ENCODE results near the gene CAAP1.

The CAAP1 gene

DNA sequence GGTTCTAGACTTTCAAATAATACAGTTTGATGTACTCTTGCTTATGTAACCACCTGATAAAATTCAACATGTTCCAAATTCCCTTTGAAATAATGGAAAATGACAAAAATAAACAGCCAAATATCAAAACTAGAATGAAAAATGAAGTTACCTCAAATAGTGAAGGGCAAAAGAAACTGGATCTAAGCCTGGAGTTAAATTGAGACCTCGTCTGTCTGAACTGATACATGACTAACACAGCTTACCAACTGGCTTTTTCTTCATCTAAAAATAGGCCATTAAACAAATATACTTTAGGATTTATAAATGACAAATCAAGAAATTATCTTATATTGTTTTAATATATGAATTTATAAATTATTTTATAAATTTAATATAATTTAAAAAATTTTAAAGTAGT lies 12.1 kb upstream of the CAAP1 start:
- H4K20me1 ChIP-seq (ENCODE audit: insufficient read depth, low read length): no peaks in the 10 kb centered on the region
- H3K79me2 ChIP-seq (ENCODE audit: low read length): no peaks in the 10 kb centered on the region
- H3K9me3 ChIP-seq (replicated peaks; ENCODE audit: insufficient read depth, low read length): no peaks in the 10 kb centered on the region
- no peaks in the 10 kb centered on the region for H3F3A ChIP-seq (ENCODE audit: insufficient read depth, low read length)
- no peaks in the 10 kb centered on the region for H3K9me2 ChIP-seq (replicated peaks; ENCODE audit: insufficient read depth, low read length)
- no peak overlapping the region for H3K4me2 ChIP-seq (ENCODE audit: low read depth, low read length)
- TF ChIP-seq EZH2phosphoT487 (IDR thresholded peaks at IDR 0.05; ENCODE audit: low read length): no peak
- no peak for TF ChIP-seq EZH2 (optimal IDR thresholded peaks at IDR 0.05; ENCODE audit: low read depth, low read length)
- TF ChIP-seq, protein P1, sequence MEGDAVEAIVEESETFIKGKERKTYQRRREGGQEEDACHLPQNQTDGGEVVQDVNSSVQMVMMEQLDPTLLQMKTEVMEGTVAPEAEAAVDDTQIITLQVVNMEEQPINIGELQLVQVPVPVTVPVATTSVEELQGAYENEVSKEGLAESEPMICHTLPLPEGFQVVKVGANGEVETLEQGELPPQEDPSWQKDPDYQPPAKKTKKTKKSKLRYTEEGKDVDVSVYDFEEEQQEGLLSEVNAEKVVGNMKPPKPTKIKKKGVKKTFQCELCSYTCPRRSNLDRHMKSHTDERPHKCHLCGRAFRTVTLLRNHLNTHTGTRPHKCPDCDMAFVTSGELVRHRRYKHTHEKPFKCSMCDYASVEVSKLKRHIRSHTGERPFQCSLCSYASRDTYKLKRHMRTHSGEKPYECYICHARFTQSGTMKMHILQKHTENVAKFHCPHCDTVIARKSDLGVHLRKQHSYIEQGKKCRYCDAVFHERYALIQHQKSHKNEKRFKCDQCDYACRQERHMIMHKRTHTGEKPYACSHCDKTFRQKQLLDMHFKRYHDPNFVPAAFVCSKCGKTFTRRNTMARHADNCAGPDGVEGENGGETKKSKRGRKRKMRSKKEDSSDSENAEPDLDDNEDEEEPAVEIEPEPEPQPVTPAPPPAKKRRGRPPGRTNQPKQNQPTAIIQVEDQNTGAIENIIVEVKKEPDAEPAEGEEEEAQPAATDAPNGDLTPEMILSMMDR (IDR thresholded peaks at IDR 0.05; ENCODE audit: low read length): no peak
- H3K4me3 ChIP-seq (ENCODE audit: low read length): no peak overlapping the region
- H3K27ac ChIP-seq (ENCODE audit: low read length): no peak overlapping the region
- no peaks in the 10 kb centered on the region for H3K27me3 ChIP-seq (replicated peaks; ENCODE audit: insufficient read depth, low read length)
- H2AFZ ChIP-seq (ENCODE audit: low read length): no peak overlapping the region
- H3K4me1 ChIP-seq (ENCODE audit: low read length): no peaks in the 10 kb centered on the region
- no peak for DNase-seq
- H3K9ac ChIP-seq (ENCODE audit: low read length): no peak overlapping the region
- no peaks in the 10 kb centered on the region for H3K36me3 ChIP-seq (replicated peaks; ENCODE audit: insufficient read depth, low read length)

DNA sequence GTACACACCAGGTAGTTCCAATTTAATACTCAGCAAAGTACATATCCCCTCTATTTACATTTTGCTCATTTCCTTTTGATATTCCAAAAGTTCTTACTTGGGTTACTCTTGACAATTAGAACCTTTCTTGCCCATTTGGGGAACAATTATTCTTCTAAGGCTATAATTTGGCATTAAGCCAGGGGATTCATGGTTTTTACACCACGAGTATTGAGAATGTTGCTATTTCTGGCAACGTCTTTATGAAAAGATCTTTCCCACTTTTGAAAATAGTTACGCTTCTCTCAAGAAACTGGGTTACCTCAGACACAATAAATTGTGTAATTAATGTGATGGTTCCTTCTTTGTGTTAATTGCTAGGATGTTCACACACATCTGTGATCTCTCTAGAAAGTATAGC lies 11.5 kb upstream of the CAAP1 start:
- H3K9me3 ChIP-seq (replicated peaks; ENCODE audit: insufficient read depth, low read length): no peaks in the 10 kb centered on the region
- no peaks in the 10 kb centered on the region for H3K36me3 ChIP-seq (replicated peaks; ENCODE audit: insufficient read depth, low read length)
- no peak for DNase-seq
- no peaks in the 10 kb centered on the region for H3K4me1 ChIP-seq (ENCODE audit: low read length)
- no peak overlapping the region for H3K27ac ChIP-seq (ENCODE audit: low read length)
- H3K4me2 ChIP-seq (ENCODE audit: low read depth, low read length): no peak overlapping the region
- no peaks in the 10 kb centered on the region for H3K9me2 ChIP-seq (replicated peaks; ENCODE audit: insufficient read depth, low read length)
- no peak for TF ChIP-seq EZH2phosphoT487 (IDR thresholded peaks at IDR 0.05; ENCODE audit: low read length)
- TF ChIP-seq EZH2 (optimal IDR thresholded peaks at IDR 0.05; ENCODE audit: low read depth, low read length): no peak
- H3K27me3 ChIP-seq (replicated peaks; ENCODE audit: insufficient read depth, low read length): no peaks in the 10 kb centered on the region
- H3K9ac ChIP-seq (ENCODE audit: low read length): no peak overlapping the region
- no peaks in the 10 kb centered on the region for H3F3A ChIP-seq (ENCODE audit: insufficient read depth, low read length)
- H4K20me1 ChIP-seq (ENCODE audit: insufficient read depth, low read length): no peaks in the 10 kb centered on the region
- no peak overlapping the region for H2AFZ ChIP-seq (ENCODE audit: low read length)
- no peaks in the 10 kb centered on the region for H3K79me2 ChIP-seq (ENCODE audit: low read length)
- no peak overlapping the region for H3K4me3 ChIP-seq (ENCODE audit: low read length)

DNA sequence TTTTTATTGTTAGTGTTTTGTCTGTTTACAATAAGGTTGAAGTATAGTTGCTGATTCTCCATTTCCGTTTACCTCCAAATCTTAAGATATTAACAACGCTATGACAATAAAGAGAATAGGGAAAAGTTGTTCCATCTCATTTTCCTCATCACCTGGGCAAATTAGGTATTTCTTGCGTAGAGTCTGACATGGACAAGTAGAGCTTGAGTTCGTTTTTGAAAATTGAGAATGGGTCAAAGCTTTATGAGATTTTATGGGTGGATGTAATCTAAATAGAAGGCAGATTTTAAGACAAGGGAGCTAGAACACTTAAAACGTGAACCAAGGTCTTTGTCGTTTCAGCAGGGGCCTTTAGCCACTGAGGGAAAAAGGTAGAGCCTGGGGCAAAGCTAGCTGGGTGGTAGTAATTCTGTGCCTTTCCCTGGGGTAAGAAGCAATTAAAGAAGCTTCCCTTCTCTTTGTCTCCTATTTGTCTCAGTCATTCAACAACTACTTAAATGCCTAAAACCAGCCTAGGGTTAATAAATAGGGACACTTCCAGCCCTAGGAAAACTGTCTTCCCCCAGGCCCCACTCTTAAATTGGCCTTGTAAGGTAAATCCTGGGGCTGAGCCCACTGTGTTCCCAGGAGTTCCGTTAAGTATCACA lies 551 bp upstream of the CAAP1 start:
- H3K9me3 ChIP-seq (replicated peaks; ENCODE audit: insufficient read depth, low read length): no peaks in the 10 kb centered on the region
- no peaks in the 10 kb centered on the region for H3K9me2 ChIP-seq (replicated peaks; ENCODE audit: insufficient read depth, low read length)
- peak overlapping the region; percentile 97 for H3K9ac ChIP-seq (ENCODE audit: low read length)
- peak overlapping the region; percentile 93 for H3K4me3 ChIP-seq (ENCODE audit: low read length)
- H3K4me1 ChIP-seq (ENCODE audit: low read length): no peaks in the 10 kb centered on the region
- TF ChIP-seq, protein P1 (IDR thresholded peaks at IDR 0.05; ENCODE audit: low read length): no peak
- TF ChIP-seq EZH2phosphoT487 (IDR thresholded peaks at IDR 0.05; ENCODE audit: low read length): no peak
- TF ChIP-seq EZH2 (optimal IDR thresholded peaks at IDR 0.05; ENCODE audit: low read depth, low read length): no peak
- H3K27me3 ChIP-seq (replicated peaks; ENCODE audit: insufficient read depth, low read length): no peaks in the 10 kb centered on the region
- peak overlapping the region; percentile 96; the same call in 1 of the 2 replicates for H3K27ac ChIP-seq (ENCODE audit: low read length)
- no peak for DNase-seq
- H3K36me3 ChIP-seq (replicated peaks; ENCODE audit: insufficient read depth, low read length): no peaks in the 10 kb centered on the region
- peak overlapping the region; percentile 59 for H3K4me2 ChIP-seq (ENCODE audit: low read depth, low read length)
- 0 out of 2 replicates have a peak, but pooled peaks cover 3% of the 10 kb centered on the region for H3F3A ChIP-seq (ENCODE audit: insufficient read depth, low read length)
- no peaks in the 10 kb centered on the region for H4K20me1 ChIP-seq (ENCODE audit: insufficient read depth, low read length)
- H2AFZ ChIP-seq (ENCODE audit: low read length): peak overlapping the region; percentile 91
- peaks cover 37% of the 10 kb centered on the region for H3K79me2 ChIP-seq (ENCODE audit: low read length)

DNA sequence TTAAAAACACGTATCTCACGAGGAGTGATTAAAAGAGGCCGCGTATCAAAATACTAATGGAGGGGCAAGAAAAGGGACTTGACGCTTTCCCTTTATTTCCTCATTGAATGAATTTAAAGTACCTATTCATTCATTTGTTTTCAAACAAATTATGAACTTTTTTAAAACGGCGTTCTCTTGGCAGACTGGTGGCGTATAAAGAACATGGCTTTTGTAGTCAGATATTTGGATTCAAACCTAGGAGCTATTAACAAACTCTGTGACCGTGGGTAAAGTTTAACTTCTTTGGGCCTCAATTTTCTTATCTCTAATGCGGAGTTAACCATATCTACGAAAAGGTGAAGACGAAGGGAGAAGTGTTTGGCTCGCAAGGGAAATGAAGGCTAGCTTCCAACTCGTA lies 876 bp downstream of the CAAP1 start:
- H3F3A ChIP-seq (ENCODE audit: insufficient read depth, low read length): 0 out of 2 replicates have a peak, but pooled peaks cover 3% of the 10 kb centered on the region
- H4K20me1 ChIP-seq (ENCODE audit: insufficient read depth, low read length): no peaks in the 10 kb centered on the region
- no peaks in the 10 kb centered on the region for H3K27me3 ChIP-seq (replicated peaks; ENCODE audit: insufficient read depth, low read length)
- no peaks in the 10 kb centered on the region for H3K36me3 ChIP-seq (replicated peaks; ENCODE audit: insufficient read depth, low read length)
- TF ChIP-seq EZH2 (optimal IDR thresholded peaks at IDR 0.05; ENCODE audit: low read depth, low read length): no peak
- TF ChIP-seq, protein P1 (IDR thresholded peaks at IDR 0.05; ENCODE audit: low read length): no peak
- TF ChIP-seq EZH2phosphoT487 (IDR thresholded peaks at IDR 0.05; ENCODE audit: low read length): no peak
- H3K79me2 ChIP-seq (ENCODE audit: low read length): peaks cover 40% of the 10 kb centered on the region
- no peaks in the 10 kb centered on the region for H3K4me1 ChIP-seq (ENCODE audit: low read length)
- peak overlapping the region; percentile 91; the same call in 1 of the 2 replicates for H2AFZ ChIP-seq (ENCODE audit: low read length)
- H3K9me2 ChIP-seq (replicated peaks; ENCODE audit: insufficient read depth, low read length): no peaks in the 10 kb centered on the region
- peak overlapping the region; percentile 96; the same call in 1 of the 2 replicates for H3K27ac ChIP-seq (ENCODE audit: low read length)
- H3K4me3 ChIP-seq (ENCODE audit: low read length): peak overlapping the region; percentile 93
- H3K9me3 ChIP-seq (replicated peaks; ENCODE audit: insufficient read depth, low read length): no peaks in the 10 kb centered on the region
- H3K4me2 ChIP-seq (ENCODE audit: low read depth, low read length): peak overlapping the region; percentile 60
- no peak for DNase-seq
- H3K9ac ChIP-seq (ENCODE audit: low read length): peak overlapping the region; percentile 97; the same call in 1 of the 2 replicates
